Measurements from ENCODE around the gene NELL1.

NELL1 gene

GRCh38 chr11:20771681-20772080, 102.3 kb downstream of the NELL1 start:
- TF ChIP-seq FOXP2 (optimal IDR thresholded peaks at IDR 0.05; ENCODE audit: borderline replicate concordance, extremely low read depth, extremely low read length, insufficient read depth) = no peak
- no peak for TF ChIP-seq SIN3A (IDR thresholded peaks at IDR 0.05; ENCODE audit: borderline replicate concordance, insufficient read depth, low read length)
- TF ChIP-seq POLR2AphosphoS5 (IDR thresholded peaks at IDR 0.05; ENCODE audit: low read depth, low read length) = no peak
- TF ChIP-seq, protein P1, sequence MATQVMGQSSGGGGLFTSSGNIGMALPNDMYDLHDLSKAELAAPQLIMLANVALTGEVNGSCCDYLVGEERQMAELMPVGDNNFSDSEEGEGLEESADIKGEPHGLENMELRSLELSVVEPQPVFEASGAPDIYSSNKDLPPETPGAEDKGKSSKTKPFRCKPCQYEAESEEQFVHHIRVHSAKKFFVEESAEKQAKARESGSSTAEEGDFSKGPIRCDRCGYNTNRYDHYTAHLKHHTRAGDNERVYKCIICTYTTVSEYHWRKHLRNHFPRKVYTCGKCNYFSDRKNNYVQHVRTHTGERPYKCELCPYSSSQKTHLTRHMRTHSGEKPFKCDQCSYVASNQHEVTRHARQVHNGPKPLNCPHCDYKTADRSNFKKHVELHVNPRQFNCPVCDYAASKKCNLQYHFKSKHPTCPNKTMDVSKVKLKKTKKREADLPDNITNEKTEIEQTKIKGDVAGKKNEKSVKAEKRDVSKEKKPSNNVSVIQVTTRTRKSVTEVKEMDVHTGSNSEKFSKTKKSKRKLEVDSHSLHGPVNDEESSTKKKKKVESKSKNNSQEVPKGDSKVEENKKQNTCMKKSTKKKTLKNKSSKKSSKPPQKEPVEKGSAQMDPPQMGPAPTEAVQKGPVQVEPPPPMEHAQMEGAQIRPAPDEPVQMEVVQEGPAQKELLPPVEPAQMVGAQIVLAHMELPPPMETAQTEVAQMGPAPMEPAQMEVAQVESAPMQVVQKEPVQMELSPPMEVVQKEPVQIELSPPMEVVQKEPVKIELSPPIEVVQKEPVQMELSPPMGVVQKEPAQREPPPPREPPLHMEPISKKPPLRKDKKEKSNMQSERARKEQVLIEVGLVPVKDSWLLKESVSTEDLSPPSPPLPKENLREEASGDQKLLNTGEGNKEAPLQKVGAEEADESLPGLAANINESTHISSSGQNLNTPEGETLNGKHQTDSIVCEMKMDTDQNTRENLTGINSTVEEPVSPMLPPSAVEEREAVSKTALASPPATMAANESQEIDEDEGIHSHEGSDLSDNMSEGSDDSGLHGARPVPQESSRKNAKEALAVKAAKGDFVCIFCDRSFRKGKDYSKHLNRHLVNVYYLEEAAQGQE (IDR thresholded peaks at IDR 0.05; ENCODE audit: insufficient read depth in 1 of 2, low read depth in 2 of 2, low read length in 2 of 2) = no peak
- TF ChIP-seq TAF1 (IDR thresholded peaks at IDR 0.05; ENCODE audit: borderline replicate concordance, insufficient read depth, low read length) = no peak

GRCh38 chr11:20775331-20775730, 105.9 kb downstream of the NELL1 start:
- TF ChIP-seq SIN3A (IDR thresholded peaks at IDR 0.05; ENCODE audit: borderline replicate concordance, insufficient read depth, low read length) = no peak

GRCh38 chr11:20782775-20783174, 113.4 kb downstream of the NELL1 start:
- TF ChIP-seq TAF1 (IDR thresholded peaks at IDR 0.05; ENCODE audit: borderline replicate concordance, insufficient read depth, low read length) = no peak
- no peak for TF ChIP-seq SIN3A (IDR thresholded peaks at IDR 0.05; ENCODE audit: borderline replicate concordance, insufficient read depth, low read length)
- TF ChIP-seq POLR2AphosphoS5 (IDR thresholded peaks at IDR 0.05; ENCODE audit: low read depth, low read length) = no peak
- TF ChIP-seq FOXP2 (optimal IDR thresholded peaks at IDR 0.05; ENCODE audit: borderline replicate concordance, extremely low read depth, extremely low read length, insufficient read depth) = no peak
- TF ChIP-seq, protein P1 (IDR thresholded peaks at IDR 0.05; ENCODE audit: insufficient read depth in 1 of 2, low read depth in 2 of 2, low read length in 2 of 2) = no peak

- TF ChIP-seq POLR2AphosphoS5 (IDR thresholded peaks at IDR 0.05; ENCODE audit: low read depth, low read length) (no peak), SIN3A (IDR thresholded peaks at IDR 0.05; ENCODE audit: borderline replicate concordance, insufficient read depth, low read length) (no peak), FOXP2 (optimal IDR thresholded peaks at IDR 0.05; ENCODE audit: borderline replicate concordance, extremely low read depth, extremely low read length, insufficient read depth) (no peak), TAF1 (IDR thresholded peaks at IDR 0.05; ENCODE audit: borderline replicate concordance, insufficient read depth, low read length) (no peak)
- TF ChIP-seq, protein P1 (IDR thresholded peaks at IDR 0.05; ENCODE audit: insufficient read depth in 1 of 2, low read depth in 2 of 2, low read length in 2 of 2) = no peak
Observed at GRCh38 chr11:20783220-20783619, 113.8 kb downstream of the NELL1 start.

DNA sequence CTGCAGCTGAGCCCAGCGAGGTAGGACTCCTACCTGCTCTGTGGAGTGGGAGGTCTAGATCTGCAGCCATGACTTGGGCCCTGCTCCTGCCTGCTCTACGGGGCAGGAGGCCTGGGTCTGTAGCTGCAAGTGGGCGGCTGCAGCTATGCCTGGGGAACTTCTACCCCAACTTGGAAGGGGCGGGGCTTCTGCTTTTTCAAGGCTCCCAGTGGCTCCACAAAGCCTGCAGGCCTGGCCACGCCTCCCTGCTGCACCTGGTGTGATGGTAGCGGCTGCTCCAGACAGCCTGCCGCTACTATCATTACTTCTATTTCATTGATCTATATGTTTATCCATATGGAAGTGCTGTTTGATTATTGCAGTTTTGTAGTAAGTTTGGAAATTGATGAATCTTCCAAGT, 121.2 kb downstream of the NELL1 start:
- TF ChIP-seq SIN3A (IDR thresholded peaks at IDR 0.05; ENCODE audit: borderline replicate concordance, insufficient read depth, low read length) = no peak
- TF ChIP-seq, protein P1 (IDR thresholded peaks at IDR 0.05; ENCODE audit: insufficient read depth in 1 of 2, low read depth in 2 of 2, low read length in 2 of 2) = no peak
- TF ChIP-seq FOXP2 (optimal IDR thresholded peaks at IDR 0.05; ENCODE audit: borderline replicate concordance, extremely low read depth, extremely low read length, insufficient read depth) = no peak
- TF ChIP-seq TAF1 (IDR thresholded peaks at IDR 0.05; ENCODE audit: borderline replicate concordance, insufficient read depth, low read length) = no peak
- TF ChIP-seq POLR2AphosphoS5 (IDR thresholded peaks at IDR 0.05; ENCODE audit: low read depth, low read length) = no peak
